HepG2 (cell line): ENCODE measurements around the gene MIEF1. TPM values are rescaled to one million over a fixed set of nuclear protein-coding genes. Genes with fewer than 3 reads are reported as not detected.

ENCODE experiments used
- ATAC-seq: fragments of 200-7000 bp; cut with Tn5 transposase; 3 replicates; pipeline ENCODE4 v1.9.1; 2020; ENCODE audit warnings: mild to moderate bottlenecking, moderate library complexity
- Bru-seq: library from RNA; stranded (reverse); fragments of 400-500 nt; gene quantifications from one replicate; lab custom pipeline; 2021; lab: Mats Ljungman, UMichigan
- BruChase-seq, 2 experiments: library from RNA; stranded (reverse); fragments of 400-500 nt; gene quantifications; one replicate each; lab custom pipeline; 2021; lab: Mats Ljungman, UMichigan
- BruUV-seq: library from RNA; stranded (reverse); fragments of 400-500 nt; replicated peaks from 2 replicates; lab custom pipeline; 2021; lab: Mats Ljungman, UMichigan
- CTCF ChIA-PET: fragments of 300-600 bp; formaldehyde crosslinking; extraction: SDS; loops from one replicate; lab custom pipeline; 2021; ENCODE audit warnings: low total read pairs, inconsistent platforms, low intra/inter-chr PET ratio; lab: Yijun Ruan, JAX
- POLR2A ChIA-PET: fragments of 350-600 bp; sonication (Branson Sonifier 250); formaldehyde crosslinking; loops from one replicate; lab custom pipeline; 2020; ENCODE audit warnings: antibody characterized with exemption, inconsistent platforms; lab: Yijun Ruan, JAX
- DNase-seq: peaks from one replicate; pipeline ENCODE4 v3.0.0-alpha.2; 2015; ENCODE audit warnings: low spot score
- FAIRE-seq: peaks from 3 replicates; lab custom pipeline; 2011; peaks lifted over from hg19 to GRCh38; lab: Jason Lieb, UNC
- H2AFZ ChIP-seq: one replicate; pipeline ENCODE4 v1.6.1; 2011; ENCODE audit warnings: low read length, inconsistent platforms
- H3K27ac ChIP-seq: fragments of 300-600 bp; 3 replicates; pipeline ENCODE4 v1.8.0; 2011; ENCODE audit warnings: mixed run types, mild to moderate bottlenecking, mixed read lengths, low read length, inconsistent platforms; ENCODE audit not compliant: insufficient read depth; ENCODE audit errors: extremely low read length
- H3K27me3 ChIP-seq, 2 experiments: fragments of 200-600 bp in 1 of 2; 2 replicates in 1 of 2; 3 replicates in 1 of 2; pipeline versions ENCODE4 v1.6.0 to v1.8.0; 2011; ENCODE audit warnings: low read length in 2 of 2, mild to moderate bottlenecking in 2 of 2, moderate library complexity in 2 of 2, inconsistent platforms in 1 of 2; ENCODE audit not compliant: insufficient read depth in 2 of 2, control insufficient read depth in 1 of 2
- H3K36me3 ChIP-seq, 2 experiments: fragments of 200-600 bp in 1 of 2; replicated peaks in 1 of 2; 2 replicates in 1 of 2; 3 replicates in 1 of 2; pipeline versions ENCODE4 v1.5.1 to v1.8.0; 2011; ENCODE audit warnings: low read length in 2 of 2, inconsistent platforms in 1 of 2; ENCODE audit not compliant: insufficient read depth in 2 of 2, control insufficient read depth in 1 of 2
- H3K4me1 ChIP-seq: 2 replicates; pipeline ENCODE4 v1.5.1; 2012; ENCODE audit warnings: low read length, inconsistent platforms; ENCODE audit not compliant: insufficient read depth
- H3K4me2 ChIP-seq: 2 replicates; pipeline ENCODE4 v1.6.0; 2011; ENCODE audit warnings: low read depth, low read length, inconsistent platforms
- H3K4me3 ChIP-seq, 3 experiments: fragments of 200-600 bp in 1 of 3; sonication (generic), shearing (Covaris generic) in 1 of 3; replicated peaks in 1 of 3; 2 replicates each; pipeline ENCODE4 v1.5.1; 2011 to 2016; ENCODE audit warnings: low read length in 3 of 3, inconsistent platforms in 2 of 3, low read depth in 2 of 3, mild to moderate bottlenecking in 2 of 3, control low read depth in 1 of 3, mixed read lengths in 1 of 3; ENCODE audit not compliant: insufficient read depth in 1 of 3
- H3K79me2 ChIP-seq: one replicate; pipeline ENCODE4 v1.6.1; 2011; ENCODE audit warnings: low read length, inconsistent platforms; ENCODE audit not compliant: insufficient read depth
- H3K9ac ChIP-seq: 2 replicates; pipeline ENCODE4 v1.6.0; 2011; ENCODE audit warnings: mild to moderate bottlenecking, low read depth, low read length, inconsistent platforms; ENCODE audit not compliant: insufficient read depth
- H3K9me3 ChIP-seq: 2 replicates; pipeline ENCODE4 v1.5.1; 2012; ENCODE audit warnings: mild to moderate bottlenecking, low read length
- H4K20me1 ChIP-seq: 2 replicates; pipeline ENCODE4 v1.6.0; 2011; ENCODE audit warnings: inconsistent platforms, mild to moderate bottlenecking, low read length, moderate library complexity; ENCODE audit not compliant: insufficient read depth
- CEBPG ChIP-seq: IDR thresholded peaks from 2 replicates; pipeline ENCODE4 v1.6.1; 2016
- ELF1 ChIP-seq: sonication (generic); formaldehyde crosslinking; IDR thresholded peaks from 2 replicates; pipeline ENCODE4 v1.4.0; 2020; ENCODE audit warnings: missing genetic modification reagents
- NCOA2 ChIP-seq: sonication (generic); formaldehyde crosslinking; IDR thresholded peaks from 2 replicates; pipeline ENCODE4 v1.8.0; 2022; ENCODE audit warnings: inconsistent platforms
- NFE2L1 ChIP-seq: sonication (generic); formaldehyde crosslinking; IDR thresholded peaks from 2 replicates; pipeline ENCODE4 v1.4.0; 2020; ENCODE audit warnings: missing genetic modification reagents, mild to moderate bottlenecking, borderline replicate concordance
- PBX2 ChIP-seq: IDR thresholded peaks from 2 replicates; pipeline ENCODE4 v1.6.1; 2016; ENCODE audit warnings: control low read depth
- PHF21A ChIP-seq: sonication (generic); formaldehyde crosslinking; IDR thresholded peaks from 2 replicates; pipeline ENCODE4 v1.5.0; 2020; ENCODE audit warnings: mild to moderate bottlenecking, missing genetic modification reagents
- POGZ ChIP-seq: sonication (generic); formaldehyde crosslinking; IDR thresholded peaks from 2 replicates; pipeline ENCODE4 v1.4.0; 2020; ENCODE audit warnings: mild to moderate bottlenecking, missing genetic modification reagents
- SOX13 ChIP-seq, 3 experiments: fragments of 450-650 bp in 1 of 3; sonication (generic) in 1 of 3; formaldehyde crosslinking in 1 of 3; IDR thresholded peaks in 2 of 3; conservative IDR thresholded peaks in 1 of 3; 2 replicates each; pipeline versions ENCODE4 v1.5.0 to v1.6.1; 2016 to 2020; ENCODE audit warnings: antibody characterized with exemption in 1 of 3, mild to moderate bottlenecking in 1 of 3, missing compliant biosample characterization in 1 of 3, missing genetic modification reagents in 1 of 3, moderate library complexity in 1 of 3
- UBTF ChIP-seq: sonication (generic); formaldehyde crosslinking; IDR thresholded peaks from 2 replicates; pipeline ENCODE4 v1.4.0; 2020; ENCODE audit warnings: mild to moderate bottlenecking, missing genetic modification reagents
- ZFP82 ChIP-seq: sonication (generic); formaldehyde crosslinking; IDR thresholded peaks from 2 replicates; pipeline ENCODE4 v1.5.1; 2020; ENCODE audit warnings: mild to moderate bottlenecking, missing genetic modification reagents, borderline replicate concordance
- ZIK1 ChIP-seq: sonication (generic); formaldehyde crosslinking; IDR thresholded peaks from 2 replicates; pipeline ENCODE4 v1.5.0; 2020; ENCODE audit warnings: mild to moderate bottlenecking, low read depth, missing genetic modification reagents, borderline replicate concordance
- ZNF569 ChIP-seq: sonication (generic); formaldehyde crosslinking; IDR thresholded peaks from 2 replicates; pipeline ENCODE4 v1.5.0; 2020; ENCODE audit warnings: mild to moderate bottlenecking, missing genetic modification reagents, moderate library complexity, borderline replicate concordance
- ZNF788 ChIP-seq: sonication (generic); formaldehyde crosslinking; IDR thresholded peaks from 2 replicates; pipeline ENCODE4 v1.5.0; 2020; ENCODE audit warnings: mild to moderate bottlenecking, missing genetic modification reagents, borderline replicate concordance
- WGBS: methylation state at CpG from one replicate; pipeline ENCODE4 v1.1.6; 2017; ENCODE audit warnings: low lambda C conversion rate; 5-methylcytosine and 5-hydroxymethylcytosine counted together
- in situ Hi-C: cut with HindIII; loops from 2 replicates; pipeline ENCODE4 v1.10.0; 2017; ENCODE audit warnings: low pct_unique_long_range_greater_than_20kb; ENCODE audit not compliant: extremely low pct_ligation_motif_present
- intact Hi-C: fragments of 100-400 bp; cut with micrococcal nuclease; formaldehyde crosslinking; loops from one replicate; pipeline ENCODE4 v1.10.0; 2022; ENCODE audit not compliant: unreplicated experiment
- long read RNA-seq, 2 experiments: library from RNA in 1 of 2; library from polyadenylated mRNA in 1 of 2; stranded (forward) in 1 of 2; unstranded in 1 of 2; transcript quantifications; one replicate each; pipeline ENCODE4 v2.0.0, GENCODE V29; 2019 to 2022
- polyA minus RNA-seq, 3 experiments: library from RNA; depleted of rRNA, polyadenylated mRNA; stranded (reverse); fragments of >200 nt; gene quantifications; 2 replicates each; pipeline ENCODE4 v1.2.3, GENCODE V29; 2011; ENCODE audit warnings: low replicate concordance in 1 of 3
- polyA plus RNA-seq, 8 experiments: library from polyadenylated mRNA; depleted of rRNA in 3 of 8; stranded (reverse) in 7 of 8; unstranded in 1 of 8; fragments of >200 nt; fragmentation: Illumina TruSeq in 4 of 8; extraction: Trizol in 4 of 8; gene quantifications; 2 replicates each; pipeline versions ENCODE4 v1.2.1 to v1.2.3, GENCODE V29; 2011 to 2016; ENCODE audit warnings: low read depth in 4 of 8, missing spikeins in 1 of 8, mixed read lengths in 1 of 8; ENCODE audit not compliant: insufficient read depth in 1 of 8
- total RNA-seq, 5 experiments: library from RNA; depleted of rRNA; stranded (reverse); fragments of >200 nt; fragmentation: Illumina TruSeq; extraction: Trizol; gene quantifications; 2 replicates each; pipeline ENCODE4 v1.2.3, GENCODE V29; 2016; ENCODE audit warnings: low read depth in 1 of 5

MIEF1 gene
- total RNA-seq (2016; rRNA removed; fragmentation: Illumina TruSeq; extraction: Trizol) (34.8 and 41.4 TPM in 2 replicates), polyA plus RNA-seq (2011; rRNA removed) (21.7 and 22.3 TPM in 2 replicates), polyA minus RNA-seq (2011; rRNA and poly(A)+ RNA removed; ENCODE audit: low replicate concordance) (36.4 and 63.8 TPM in 2 replicates), Bru-seq, nascent RNA (percentile 89 among the genes with signal in this experiment), BruChase-seq, experiment 1, labeled RNA remaining after a 6-hour chase (percentile 94 among the genes with signal in this experiment), BruChase-seq, experiment 2, labeled RNA remaining after a 2-hour chase (percentile 95 among the genes with signal in this experiment)
- 5.5 and 6.5 TPM in 2 replicates for total RNA-seq (2016; cell fraction: cytosol; rRNA removed; fragmentation: Illumina TruSeq; extraction: Trizol; ENCODE audit: low read depth)
- total RNA-seq (2016; cell fraction: insoluble cytoplasmic fraction; rRNA removed; fragmentation: Illumina TruSeq; extraction: Trizol), result 33.7 and 36.8 TPM in 2 replicates
- 22.9 and 23.9 TPM in 2 replicates for total RNA-seq (2016; cell fraction: membrane; rRNA removed; fragmentation: Illumina TruSeq; extraction: Trizol)
- total RNA-seq (2016; cell fraction: nucleus; rRNA removed; fragmentation: Illumina TruSeq; extraction: Trizol), result 26.2 and 27.8 TPM in 2 replicates
- 19.7 and 20.6 TPM in 2 replicates for polyA plus RNA-seq (2011; cell fraction: cytosol; rRNA removed)
- polyA plus RNA-seq (2011; cell fraction: nucleus; rRNA removed), result 24.5 and 25.2 TPM in 2 replicates
- 28.6 and 29.6 TPM in 2 replicates for polyA plus RNA-seq (2012)
- 2.6 and 3.1 TPM in 2 replicates for polyA plus RNA-seq (2016; cell fraction: cytosol; fragmentation: Illumina TruSeq; extraction: Trizol; ENCODE audit: low read depth)
- 31.2 and 35.5 TPM in 2 replicates for polyA plus RNA-seq (2016; cell fraction: insoluble cytoplasmic fraction; fragmentation: Illumina TruSeq; extraction: Trizol; ENCODE audit: low read depth)
- polyA plus RNA-seq (2016; cell fraction: membrane; fragmentation: Illumina TruSeq; extraction: Trizol; ENCODE audit: low read depth), result 11.4 and 11.8 TPM in 2 replicates
- polyA plus RNA-seq (2016; cell fraction: nucleus; fragmentation: Illumina TruSeq; extraction: Trizol; ENCODE audit: insufficient read depth, low read depth), result 32.6 and 32.8 TPM in 2 replicates
- 19.3 and 21.8 TPM in 2 replicates for polyA minus RNA-seq (2011; cell fraction: cytosol; rRNA and poly(A)+ RNA removed)
- polyA minus RNA-seq (2011; cell fraction: nucleus; rRNA and poly(A)+ RNA removed), result 27.2 and 33.9 TPM in 2 replicates
- long read RNA-seq, experiment 1, full-length matches to known transcripts, result 16 of 32 reads
- long read RNA-seq, experiment 1, partial matches to known transcripts, result 1 of 32 reads
- long read RNA-seq, experiment 1, other reads (novel, unspliced or antisense), result 15 of 32 reads
- long read RNA-seq, experiment 2, full-length matches to known transcripts, result 31 of 119 reads
- long read RNA-seq, experiment 2, partial matches to known transcripts, result 67 of 119 reads
- long read RNA-seq, experiment 2, other reads (novel, unspliced or antisense), result 21 of 119 reads

GRCh38 chr22:39502109-39502788, at the start of gene MIEF1:
TSS of gene MIEF1 (plus strand) at chr22:39502290. CDS start at chr22:39511295, 9,005 bp downstream.
- CTCF ChIA-PET, result no interaction called here
- H3K27me3 ChIP-seq, result no peaks in the 10 kb centered on the region
- H3K4me1 ChIP-seq, result peaks cover 64% of the 10 kb centered on the region
- DNase-seq (peak; percentile 96), ATAC-seq (peak; percentile 95), FAIRE-seq (peak; percentile 89)
- no peaks in the 10 kb centered on the region for H3K9me3 ChIP-seq
- H3K4me3 ChIP-seq, result peak within 1 kb of the TSS; percentile 80 to 93 (median 91)
- H3K9ac ChIP-seq, result peak within 1 kb of the TSS; percentile 87
- H2AFZ ChIP-seq, result no peak within 1 kb of the TSS
- intact Hi-C loops, result loop anchor here (2.0 kb wide), 1 partner anchor 19 kb away; the partner anchor contains the start of gene ATF4
- POLR2A ChIA-PET, result interaction anchor here (0.7 to 9.1 kb wide), 14 partner anchors 9 to 542 kb away, joined by 3 to 167 read pairs (median 12); partner anchors contain the start of genes ATF4, RPL3, RPS19BP1 and TAB1
- 3% methylated on average over 21 of the region's 58 CpGs for WGBS
- peaks cover 44% of the 10 kb centered on the region for H3K79me2 ChIP-seq
- peak within 1 kb of the TSS; percentile 99 for H3K4me2 ChIP-seq
- H3K36me3 ChIP-seq, result peaks cover 6 to 34% of the 10 kb centered on the region in 2 experiments
- in situ Hi-C loops, result no loop called here
- peak within 1 kb of the TSS; percentile 94 for H3K27ac ChIP-seq
- BruUV-seq, result no TSS peak
- peaks cover 6% of the 10 kb centered on the region for H4K20me1 ChIP-seq
- no peak for TF ChIP-seq CEBPG (CRISPR knock-in tag)
- TF ChIP-seq NFE2L1 (CRISPR knock-in tag), result no peak
- TF ChIP-seq NCOA2 (CRISPR knock-in tag), result peak; percentile 46; the same call in 1 of the 2 replicates
- peak; percentile 67; the same call in 1 of the 2 replicates for TF ChIP-seq UBTF (CRISPR knock-in tag)
- TF ChIP-seq ZIK1 (CRISPR knock-in tag), result peak; percentile 31; the same call in 1 of the 2 replicates
- no peak for TF ChIP-seq ZNF569 (CRISPR knock-in tag)
- peak; percentile 51; the same call in 1 of the 2 replicates for TF ChIP-seq POGZ (CRISPR knock-in tag)
- no peak for TF ChIP-seq SOX13 (IDR thresholded peaks at IDR 0.05)
- TF ChIP-seq SOX13 (CRISPR knock-in tag; conservative IDR thresholded peaks at IDR 0.05 in 1 of 2, IDR thresholded peaks at IDR 0.05 in 1 of 2), result peak in 1 of 2 experiments; percentile 54; a peak in 1 of 4 replicates
- TF ChIP-seq ELF1 (CRISPR knock-in tag), result peak; percentile 92
- TF ChIP-seq PBX2 (CRISPR knock-in tag), result no peak
- TF ChIP-seq PHF21A (CRISPR knock-in tag), result peak; percentile 42; the same call in 1 of the 2 replicates
- TF ChIP-seq ZNF788, result peak; percentile 69; the same call in 1 of the 2 replicates
- no peak for TF ChIP-seq ZFP82 (CRISPR knock-in tag)
